OCI-M1 (cell line): ENCODE measurements around the gene CCDC85A.
"Not testable (repeated sequence)": the region's sequence is repeated elsewhere in the genome, so short reads cannot be mapped to it uniquely, and the experiment has no call there.

Experiments
- DNase-seq: peaks from one replicate; lab custom pipeline; 2025; lab: John Stamatoyannopoulos, UW

CCDC85A gene

DNA sequence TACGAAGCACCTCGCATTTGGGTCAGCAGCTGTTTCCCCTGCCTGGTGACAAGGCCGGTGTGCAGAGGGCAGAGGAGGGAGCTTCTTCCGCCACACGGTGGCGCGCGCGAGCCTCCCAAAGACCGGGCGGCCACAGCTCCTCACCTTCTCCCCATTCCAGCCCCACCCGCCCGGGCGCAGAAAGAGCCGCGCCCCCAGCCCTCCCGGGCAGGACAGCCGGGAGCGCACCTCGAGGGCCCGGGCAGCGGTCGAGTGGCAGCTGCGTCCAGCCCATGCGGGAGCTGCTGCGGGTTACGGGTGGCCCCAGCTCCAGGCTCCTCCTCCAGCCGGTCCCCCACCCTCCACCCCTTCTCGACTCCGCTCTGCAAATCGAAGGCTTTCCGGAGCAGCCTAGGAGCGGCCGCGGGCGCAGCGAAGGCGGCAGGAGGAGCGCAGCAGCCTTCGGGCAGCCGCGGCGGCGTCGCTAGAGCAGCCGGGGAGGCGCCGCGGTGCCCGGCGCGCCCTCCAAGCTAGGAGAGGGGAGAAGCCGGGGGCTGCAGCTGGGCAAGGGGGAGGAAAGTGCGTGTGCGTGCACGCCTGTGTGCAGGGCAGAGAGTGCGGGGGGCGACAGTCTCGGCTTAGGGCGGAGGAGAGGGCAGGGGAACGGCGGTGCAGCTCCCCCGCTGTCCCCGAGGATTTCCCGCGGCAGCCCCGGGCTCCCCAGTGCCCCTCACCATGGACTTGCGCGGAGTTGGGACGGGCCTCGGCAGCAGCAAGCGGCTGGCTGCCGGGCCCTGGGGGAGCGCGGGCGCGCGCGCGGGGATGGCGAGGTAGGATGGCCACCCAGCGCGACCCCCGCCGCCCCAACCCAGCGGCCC is at the start of gene CCDC85A:
Gene CCDC85A (plus strand): TSS at position 348 of the 857 bp plus-strand sequence. CDS start 635 bp downstream, outside the sequence.
- DNase-seq, result peak; percentile 83

DNA sequence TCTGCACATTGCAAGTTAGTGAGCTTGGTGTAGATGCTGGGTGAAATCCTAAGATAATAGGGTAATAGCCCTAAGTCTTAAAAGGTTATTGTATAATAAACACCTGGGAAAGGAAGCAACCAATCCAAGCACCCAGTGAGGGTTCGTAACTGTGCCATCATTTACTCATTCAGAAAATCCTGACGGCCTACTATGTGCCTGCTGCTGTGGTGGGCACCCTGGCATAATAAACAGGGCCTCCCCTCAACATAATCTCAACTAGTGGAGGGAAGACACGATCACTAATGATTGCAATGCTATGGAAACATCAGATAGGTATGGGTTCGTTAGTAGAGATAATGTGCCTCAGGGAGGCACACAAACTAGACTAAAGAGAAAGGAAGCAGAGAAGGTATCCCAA is 48.9 kb upstream of the CCDC85A start:
- no peak for DNase-seq

DNA sequence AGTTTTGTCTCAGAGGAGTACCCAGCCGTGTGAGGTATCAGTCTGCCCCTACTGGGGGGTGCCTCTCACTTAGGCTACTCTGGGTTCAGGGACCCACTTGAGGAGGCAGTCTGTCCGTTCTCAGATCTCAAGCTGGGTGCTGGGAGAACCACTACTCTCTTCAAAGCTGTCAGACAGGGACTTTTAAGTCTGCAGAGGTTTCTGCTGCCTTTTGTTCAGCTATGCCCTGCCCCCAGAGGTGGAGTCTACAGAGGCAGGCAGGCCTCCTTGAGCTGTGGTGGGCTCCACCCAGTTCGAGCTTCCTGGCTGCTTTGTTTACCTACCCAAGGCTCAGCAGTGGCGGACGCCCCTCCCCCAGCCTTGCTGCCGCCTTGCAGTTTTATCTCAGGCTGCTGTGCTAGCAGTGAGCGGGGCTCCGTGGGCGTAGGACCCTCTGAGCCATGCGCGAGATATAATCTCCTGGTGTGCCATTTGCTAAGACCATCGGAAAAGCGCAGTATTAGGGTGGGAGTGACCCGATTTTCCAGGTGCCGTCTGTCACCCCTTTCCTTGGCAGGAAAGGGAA is 41.2 kb upstream of the CCDC85A start:
- DNase-seq, result not testable (repeated sequence)

DNA sequence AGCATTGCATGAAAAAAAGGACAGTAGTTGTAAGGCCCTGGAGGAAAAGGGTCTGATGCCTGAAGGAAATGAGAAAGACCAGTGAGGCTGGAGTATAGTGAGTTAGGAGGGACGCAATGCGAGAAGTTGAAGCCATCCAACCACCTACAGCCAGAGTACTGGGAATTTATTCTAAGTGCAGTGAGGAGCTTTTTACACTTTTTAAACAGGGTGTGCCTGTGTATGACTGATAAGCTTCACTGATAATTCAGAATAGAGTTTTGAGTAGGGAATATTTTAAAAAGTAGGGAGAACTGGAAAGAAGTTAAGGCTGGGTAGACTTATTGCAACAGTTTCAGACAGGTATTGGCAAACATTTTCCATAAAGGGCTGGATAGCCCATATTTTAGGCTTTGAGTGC is 35.9 kb upstream of the CCDC85A start:
- DNase-seq, result no peak

DNA sequence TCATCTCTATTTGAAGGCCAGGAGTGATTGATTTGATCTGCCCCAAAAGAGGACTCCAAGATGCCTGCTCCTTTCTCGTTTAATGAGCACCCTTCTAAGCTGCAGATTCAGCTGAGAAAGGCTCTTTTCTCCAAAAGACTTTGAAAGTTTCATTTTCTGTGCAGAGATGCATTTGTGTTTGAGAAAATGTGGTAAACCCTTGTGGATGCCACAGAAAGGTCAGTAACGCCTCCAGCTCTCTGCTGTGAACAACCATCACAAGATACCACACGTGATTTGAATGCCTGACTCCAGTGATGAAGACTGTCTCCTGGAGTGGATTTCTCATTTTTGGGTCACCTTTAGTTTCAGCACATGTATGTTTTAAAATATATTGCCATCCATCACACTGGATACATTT is 35.0 kb upstream of the CCDC85A start:
- DNase-seq, result no peak

DNA sequence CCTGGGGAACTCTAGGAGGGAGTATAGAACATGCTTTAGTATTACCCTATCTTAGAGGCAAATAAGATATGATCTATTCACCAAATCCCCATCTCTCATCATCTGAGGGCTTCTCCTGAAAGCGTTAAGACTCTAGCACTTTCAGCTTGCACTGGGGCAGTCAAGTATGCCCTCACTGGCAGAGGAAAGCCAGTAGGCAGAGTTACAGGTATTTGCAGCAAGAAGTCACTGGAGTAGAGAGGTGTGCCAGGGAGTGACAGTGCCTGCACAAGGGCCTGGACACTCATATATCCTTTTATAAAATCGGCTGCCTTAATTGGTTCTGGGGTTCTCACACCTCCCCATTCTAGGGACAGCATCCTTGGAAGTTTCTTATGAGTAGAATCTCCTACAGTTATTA is 31.9 kb upstream of the CCDC85A start:
- DNase-seq, result no peak

DNA sequence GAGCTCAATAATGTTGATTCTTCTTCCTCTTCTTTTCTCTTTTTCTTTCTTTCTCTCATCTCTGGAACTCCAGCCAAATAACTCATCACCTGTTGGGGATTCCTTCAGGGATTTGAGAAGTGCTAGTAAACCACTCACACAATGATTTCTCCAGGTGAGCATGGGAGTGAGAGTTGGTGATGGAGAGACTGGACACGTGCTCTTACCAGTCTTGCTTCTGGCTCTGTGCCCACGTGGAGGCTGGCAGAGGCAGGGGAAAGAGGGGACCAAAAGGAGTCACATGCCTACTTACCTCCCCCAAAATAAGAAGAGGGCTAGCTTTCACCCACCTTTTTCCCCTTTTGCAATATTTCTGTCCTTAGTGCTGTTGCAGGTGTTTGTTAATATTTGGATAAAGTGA is 28.6 kb upstream of the CCDC85A start:
- DNase-seq, result no peak

DNA sequence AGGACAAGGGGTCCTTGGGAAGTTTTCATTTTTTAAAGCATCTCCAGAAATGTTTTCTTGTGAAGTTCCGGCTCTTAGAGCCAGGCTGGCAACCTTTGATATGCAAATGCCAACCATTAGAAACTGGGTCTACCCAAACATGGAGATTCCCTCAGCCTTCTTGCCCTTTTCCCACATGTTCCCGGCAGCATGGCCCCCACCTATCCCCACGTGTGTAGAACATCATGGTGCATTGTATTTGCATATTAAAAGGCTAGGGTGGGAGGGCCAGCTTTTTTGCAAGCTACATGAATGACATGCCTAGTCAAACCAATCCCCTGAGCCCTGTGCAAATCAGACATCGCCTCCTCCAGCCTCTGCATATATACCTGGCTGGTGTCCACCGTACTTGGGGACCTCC is 23.9 kb upstream of the CCDC85A start:
- DNase-seq, result not testable (repeated sequence)

DNA sequence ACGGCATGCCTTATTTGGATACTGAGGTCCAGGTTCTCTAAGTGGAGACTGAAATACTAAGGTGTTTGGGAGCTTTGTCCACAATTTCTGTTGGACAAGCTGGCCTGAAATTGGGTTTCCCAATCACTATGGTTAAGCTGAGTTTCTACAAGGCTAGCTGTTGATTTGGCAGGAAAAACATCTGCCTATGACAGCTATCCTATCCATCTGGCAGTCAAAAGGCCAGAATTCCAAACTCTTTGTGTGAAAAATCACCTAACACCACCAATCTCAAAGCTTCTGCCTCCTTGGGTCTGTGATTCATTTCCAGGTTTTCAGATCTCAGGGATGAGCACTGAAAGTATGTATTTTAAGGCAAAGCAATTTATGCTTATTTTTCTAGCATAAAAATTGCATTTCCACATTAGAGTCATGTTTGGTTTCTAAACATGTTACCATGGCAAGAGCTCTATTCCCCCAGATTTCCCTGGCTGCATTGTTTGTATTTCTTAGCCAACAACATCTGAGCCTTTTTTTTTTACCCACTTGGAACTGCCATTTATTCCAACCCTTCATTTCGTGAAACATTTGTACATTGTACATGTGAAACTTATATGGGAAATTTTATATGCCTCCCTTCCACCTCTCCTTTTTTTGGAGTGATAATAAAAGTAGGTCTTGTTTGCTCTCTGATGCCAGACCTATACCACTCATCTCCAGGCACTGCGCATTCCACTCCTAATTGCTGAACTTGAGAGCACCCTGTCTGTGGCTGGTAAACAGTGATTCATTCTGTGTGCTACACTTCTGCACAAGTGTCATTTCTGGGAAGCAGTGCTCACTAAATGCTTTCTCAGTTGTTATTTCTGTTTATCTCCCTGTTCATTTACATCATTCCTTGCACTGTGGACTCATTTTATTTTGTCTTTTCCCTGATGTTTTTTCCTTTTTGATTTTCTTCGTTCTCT is 15.9 kb upstream of the CCDC85A start:
- no peak for DNase-seq

DNA sequence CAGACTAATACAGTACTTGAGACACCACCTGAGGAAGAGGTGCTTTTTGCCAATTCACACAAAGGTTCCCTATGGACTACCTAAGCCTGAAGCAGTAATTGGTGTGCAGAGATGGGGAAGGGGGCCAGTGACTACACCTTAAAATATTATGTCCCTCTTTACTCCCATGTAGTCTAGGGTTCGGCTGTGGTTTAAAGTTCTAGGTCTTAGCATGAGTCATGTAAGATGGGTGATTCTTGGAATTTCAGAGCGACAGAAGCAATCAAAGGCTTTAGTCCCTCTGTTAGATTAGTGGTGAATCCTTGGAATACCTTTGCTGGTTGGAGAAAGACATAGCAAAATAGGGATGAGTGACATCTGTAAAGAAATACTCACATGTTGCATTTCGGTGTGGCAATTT is 14.3 kb upstream of the CCDC85A start:
- DNase-seq, result no peak

DNA sequence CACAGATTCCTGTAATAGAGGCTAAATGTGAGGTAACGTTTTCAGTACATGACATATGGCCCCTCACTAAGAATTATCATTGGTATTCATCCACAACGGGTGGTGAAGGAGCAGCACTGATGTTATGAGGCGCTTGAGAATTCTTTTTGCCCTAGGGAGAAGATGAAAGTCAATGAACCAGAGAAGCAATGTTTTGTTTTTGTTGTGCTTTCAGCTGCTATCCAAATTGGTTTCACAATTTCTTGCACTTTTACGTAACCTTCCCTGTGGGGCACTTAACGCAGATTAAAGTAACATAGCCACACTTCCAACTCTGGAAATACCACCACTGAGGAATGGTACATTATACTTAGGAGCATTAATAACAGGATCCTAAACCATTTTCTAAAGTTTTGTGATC is 13.3 kb upstream of the CCDC85A start:
- no peak for DNase-seq

DNA sequence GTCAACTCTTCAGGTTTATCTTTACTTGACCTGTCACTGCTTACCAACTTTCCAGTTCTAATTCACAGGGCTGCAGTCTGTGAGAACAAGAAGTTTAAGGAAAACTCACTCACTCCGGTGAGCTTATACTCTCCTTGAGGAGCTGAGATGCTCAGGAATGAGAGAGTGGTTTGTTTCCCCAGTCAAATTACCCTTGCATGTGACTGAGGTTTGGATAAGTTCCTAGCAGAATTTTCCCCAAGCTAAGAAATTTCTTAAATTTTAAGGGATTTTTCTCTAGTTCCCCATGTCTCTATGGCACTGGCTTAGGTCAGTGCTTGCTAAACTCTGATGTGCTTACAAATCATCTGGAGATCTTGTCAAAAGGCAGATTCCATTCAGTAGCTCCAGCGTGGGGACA is 12.8 kb upstream of the CCDC85A start:
- no peak for DNase-seq

DNA sequence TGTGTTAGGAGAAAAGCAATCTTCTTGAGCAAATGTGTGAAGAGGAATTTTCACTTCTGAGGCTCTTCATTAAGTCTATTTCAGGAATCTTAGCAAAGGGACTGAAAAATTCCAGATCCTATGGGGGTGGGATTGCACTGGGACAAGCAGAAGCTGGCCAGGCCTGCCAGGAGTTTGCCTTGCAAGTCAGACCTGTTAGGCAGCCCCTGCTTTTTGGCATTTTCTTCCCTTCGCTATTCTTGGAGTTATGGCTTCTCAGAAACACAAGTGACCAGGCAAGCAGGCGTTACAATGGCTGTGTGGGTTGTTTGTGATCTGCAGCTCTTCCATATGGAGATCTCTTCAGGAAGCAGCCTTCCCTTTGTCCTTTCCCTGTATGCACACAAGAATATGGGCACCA is 8.0 kb upstream of the CCDC85A start:
- DNase-seq, result no peak

DNA sequence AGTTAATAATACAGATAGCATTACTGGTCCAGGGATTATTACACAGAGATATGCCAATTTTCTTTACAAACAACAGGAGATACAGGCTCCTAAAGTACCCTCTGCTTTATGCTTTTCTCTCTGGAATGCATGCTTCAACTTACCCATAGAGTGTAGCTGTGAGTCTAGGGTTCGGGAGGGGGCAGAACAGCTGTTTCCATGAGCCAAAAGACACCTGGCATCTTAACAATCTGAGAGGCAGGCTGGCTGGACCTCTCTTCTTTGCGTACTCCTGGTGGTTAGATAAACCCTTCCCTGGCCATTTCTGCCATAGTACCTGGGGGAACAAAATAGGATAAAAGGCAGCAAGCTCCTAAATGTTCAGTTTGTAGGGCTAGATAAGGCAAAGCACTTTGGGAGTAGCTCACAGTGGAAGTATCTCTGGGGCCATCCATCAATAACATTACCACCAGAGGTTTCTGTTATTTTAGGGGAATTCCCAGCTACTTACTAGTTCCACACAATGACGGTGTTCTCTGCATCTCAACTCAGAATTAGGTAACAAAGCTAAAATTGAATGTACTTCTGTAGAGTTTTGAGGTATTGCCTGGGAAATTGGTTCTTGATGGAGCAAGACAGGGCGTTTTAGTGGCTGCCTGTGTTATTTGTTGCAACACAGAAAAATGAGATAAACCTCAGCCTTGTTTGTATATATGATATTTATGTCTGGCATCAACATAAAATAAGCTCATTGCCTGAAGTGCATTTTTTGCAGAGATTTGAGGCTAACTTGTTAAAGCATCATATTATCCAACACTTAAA is 6.2 kb upstream of the CCDC85A start:
- DNase-seq, result no peak

DNA sequence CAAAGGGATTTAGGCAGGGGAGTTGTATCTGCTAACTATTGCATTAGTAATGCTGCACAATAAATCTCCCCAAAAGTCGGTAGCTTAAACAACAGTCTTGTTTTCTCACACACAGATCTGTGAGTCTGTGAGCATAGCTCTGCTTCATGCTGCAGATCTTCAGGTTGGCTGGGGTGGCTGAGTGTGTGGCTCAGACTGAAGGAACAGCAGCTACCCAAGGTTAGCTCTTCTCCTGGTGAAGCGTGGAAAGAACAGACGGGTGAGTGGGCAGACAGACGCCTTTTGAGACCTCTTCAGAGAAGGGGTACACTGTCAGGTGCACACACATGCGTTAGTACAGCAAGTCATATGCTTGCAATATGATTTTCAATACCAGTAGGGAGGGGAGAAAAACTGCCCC is 3.9 kb upstream of the CCDC85A start:
- no peak for DNase-seq

DNA sequence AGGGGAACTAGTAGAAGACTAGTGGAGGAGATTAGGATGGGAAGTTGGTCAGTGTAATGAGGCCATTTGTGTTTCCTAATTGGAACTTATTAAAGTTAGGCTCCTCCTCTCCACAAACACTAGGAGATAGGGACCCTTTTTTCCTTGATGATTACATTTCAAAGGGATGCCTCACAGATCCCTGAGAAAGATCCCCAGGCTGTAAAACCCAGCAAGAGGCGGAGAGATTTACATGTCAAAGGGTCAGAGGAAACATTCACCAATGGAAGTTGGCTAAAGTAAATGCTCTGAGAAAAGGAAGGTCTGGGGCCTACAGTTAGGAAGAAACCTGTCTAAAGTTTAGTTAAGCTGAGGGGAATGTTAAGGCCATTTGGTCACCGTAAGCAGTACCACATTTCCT is 1.4 kb upstream of the CCDC85A start:
- DNase-seq, result no peak

DNA sequence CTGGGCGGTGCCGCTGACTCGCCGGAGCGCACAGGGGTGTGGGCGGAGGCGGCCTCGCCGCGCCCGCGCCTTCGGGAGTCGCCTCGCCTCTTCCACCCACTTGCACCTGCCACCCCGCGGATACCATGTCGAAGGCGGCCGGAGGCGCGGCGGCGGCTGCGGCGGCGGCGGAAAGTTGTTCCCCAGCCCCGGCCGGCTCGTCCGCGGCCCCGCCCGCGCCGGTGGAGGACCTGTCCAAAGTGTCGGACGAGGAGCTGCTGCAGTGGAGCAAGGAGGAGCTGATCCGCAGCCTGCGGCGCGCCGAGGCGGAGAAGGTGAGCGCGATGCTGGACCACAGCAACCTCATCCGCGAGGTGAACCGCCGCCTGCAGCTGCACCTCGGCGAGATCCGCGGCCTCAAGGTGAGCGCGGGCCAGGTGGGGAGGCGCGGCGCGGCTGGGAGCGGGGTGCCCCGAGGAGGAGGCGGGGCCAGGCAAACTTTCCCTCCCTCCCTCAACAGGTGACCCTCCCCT is 766 bp downstream of the CCDC85A start:
- DNase-seq, result no peak

DNA sequence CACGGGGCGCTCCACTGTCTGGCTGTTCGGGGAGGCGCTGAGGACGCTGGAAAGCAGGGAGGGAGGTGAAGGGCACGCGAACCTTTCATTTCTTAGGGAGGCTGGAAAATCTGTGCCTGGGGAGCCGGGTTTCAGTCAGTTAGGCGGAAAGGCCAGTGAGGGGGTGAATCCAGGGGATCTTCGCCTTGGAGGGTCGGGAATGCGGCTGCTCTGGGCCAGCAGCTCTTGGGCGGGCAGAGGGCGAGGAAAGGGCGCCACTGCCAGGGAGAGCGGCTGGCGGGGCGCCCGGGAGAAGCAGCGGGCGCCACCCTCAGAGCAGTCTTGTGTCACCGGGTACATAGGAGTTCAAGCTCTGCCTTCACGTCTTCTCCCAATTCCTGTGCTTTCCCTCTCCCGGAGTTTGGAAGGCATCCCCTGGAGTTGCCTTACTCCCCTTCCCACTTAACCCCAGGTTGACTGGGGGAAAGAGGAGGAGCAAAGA is 1.4 kb downstream of the CCDC85A start:
- DNase-seq, result no peak

DNA sequence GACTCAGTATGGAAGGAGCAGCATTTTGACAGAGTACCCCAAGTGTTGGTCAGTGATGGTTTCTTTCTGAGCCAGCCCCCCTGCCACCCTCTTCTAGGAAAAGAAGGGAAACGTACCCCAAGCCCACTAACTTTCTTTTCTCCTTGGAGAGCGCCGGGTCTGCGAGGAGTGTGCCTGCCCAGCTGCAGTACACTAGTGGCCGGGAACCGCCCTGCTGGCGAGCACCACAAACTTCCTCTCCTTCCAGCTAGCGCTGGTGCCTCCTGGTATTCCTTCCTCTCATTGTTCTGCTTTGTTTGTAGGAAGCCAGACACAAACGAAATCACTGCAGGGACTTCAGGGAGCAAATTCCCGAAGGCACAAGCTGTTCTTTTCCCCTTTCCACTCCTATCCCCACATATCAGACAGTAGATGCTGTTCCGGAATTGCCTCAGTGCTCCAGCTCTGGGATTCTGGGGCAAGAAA is 1.8 kb downstream of the CCDC85A start:
- peak; percentile 7 for DNase-seq

DNA sequence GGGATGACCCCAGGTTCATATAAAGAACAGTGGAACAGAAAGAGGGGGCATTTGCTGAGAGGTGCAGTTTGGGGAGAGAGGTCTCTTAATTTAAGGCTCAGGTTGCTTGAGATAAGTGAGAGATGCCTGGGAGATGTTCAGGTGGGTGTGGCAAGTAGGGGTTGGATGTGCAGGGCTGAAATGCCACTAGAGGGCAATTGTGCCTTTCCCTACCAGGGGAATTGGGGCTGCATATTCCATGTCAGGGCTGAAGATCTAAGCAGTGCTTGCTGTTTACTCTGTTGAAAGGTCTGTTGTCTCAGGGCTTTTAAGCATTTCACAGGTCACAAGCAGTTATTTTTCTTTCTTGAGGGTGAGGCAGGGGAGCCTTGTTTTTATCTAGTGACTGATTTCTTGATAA is 7.8 kb downstream of the CCDC85A start:
- DNase-seq, result peak; percentile 46

DNA sequence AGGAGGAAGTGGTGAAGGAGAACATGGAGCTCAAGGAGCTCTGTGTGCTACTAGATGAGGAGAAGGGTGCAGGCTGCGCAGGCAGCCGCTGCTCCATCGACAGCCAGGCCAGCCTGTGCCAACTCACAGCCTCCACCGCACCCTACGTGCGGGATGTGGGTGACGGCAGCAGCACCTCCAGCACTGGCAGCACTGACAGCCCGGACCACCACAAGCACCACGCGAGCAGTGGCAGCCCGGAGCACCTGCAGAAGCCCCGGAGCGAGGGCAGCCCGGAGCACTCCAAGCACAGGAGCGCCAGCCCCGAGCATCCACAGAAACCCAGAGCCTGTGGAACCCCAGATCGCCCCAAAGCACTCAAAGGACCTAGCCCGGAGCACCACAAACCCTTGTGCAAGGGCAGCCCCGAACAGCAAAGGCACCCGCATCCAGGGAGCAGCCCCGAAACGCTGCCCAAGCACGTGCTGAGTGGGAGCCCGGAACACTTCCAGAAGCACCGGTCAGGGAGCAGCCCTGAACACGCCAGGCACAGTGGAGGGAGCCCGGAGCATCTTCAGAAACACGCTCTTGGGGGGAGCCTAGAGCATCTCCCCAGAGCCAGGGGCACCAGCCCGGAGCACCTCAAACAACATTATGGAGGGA is 9.0 kb downstream of the CCDC85A start:
- no peak for DNase-seq
